SW480 (cell line): ENCODE results near the gene SUCNR1.
"Not testable (repeated sequence)": the region's sequence is repeated elsewhere in the genome, so short reads cannot be mapped to it uniquely, and the experiment has no call there.

ENCODE experiments used
- DNase-seq: peaks from one replicate; pipeline ENCODE4 v3.0.0-alpha.2; 2016; ENCODE audit warnings: low spot score

The SUCNR1 gene

GRCh38 chr3:151873398-151873797, at the start of gene SUCNR1:
Gene SUCNR1 (plus strand): TSS chr3:151873643. CDS start chr3:151879893, 6,250 bp downstream.
- no peak for DNase-seq

GRCh38 chr3:151827816-151828215, 45.6 kb upstream of the SUCNR1 start:
- no peak for DNase-seq

- no peak for DNase-seq
Measured at GRCh38 chr3:151835751-151836525, 37.5 kb upstream of the SUCNR1 start.

GRCh38 chr3:151837057-151837456, 36.4 kb upstream of the SUCNR1 start:
- peak; percentile 53 for DNase-seq

- peak; percentile 79 for DNase-seq
Measured at GRCh38 chr3:151838574-151839312, 34.7 kb upstream of the SUCNR1 start.

- DNase-seq, result no peak
Measured at GRCh38 chr3:151839313-151839631, 34.2 kb upstream of the SUCNR1 start.

GRCh38 chr3:151841801-151842200, 31.6 kb upstream of the SUCNR1 start:
- no peak for DNase-seq

GRCh38 chr3:151843275-151843674, 30.2 kb upstream of the SUCNR1 start:
- DNase-seq, result no peak

GRCh38 chr3:151845306-151845905, 28.0 kb upstream of the SUCNR1 start:
- DNase-seq, result no peak

GRCh38 chr3:151850065-151850464, 23.4 kb upstream of the SUCNR1 start:
- DNase-seq, result not testable (repeated sequence)

GRCh38 chr3:151852074-151852811, 21.2 kb upstream of the SUCNR1 start:
- DNase-seq, result no peak

- no peak for DNase-seq
Measured at GRCh38 chr3:151856118-151856517, 17.3 kb upstream of the SUCNR1 start.

- DNase-seq, result no peak
Measured at GRCh38 chr3:151856641-151857040, 16.8 kb upstream of the SUCNR1 start.

- no peak for DNase-seq
Measured at GRCh38 chr3:151859233-151859673, 14.2 kb upstream of the SUCNR1 start.

- no peak for DNase-seq
Measured at GRCh38 chr3:151859905-151860304, 13.5 kb upstream of the SUCNR1 start.

GRCh38 chr3:151863611-151864010, 9.8 kb upstream of the SUCNR1 start:
- DNase-seq, result no peak

- no peak for DNase-seq
Measured at GRCh38 chr3:151864423-151865101, 8.9 kb upstream of the SUCNR1 start.

- no peak for DNase-seq
Measured at GRCh38 chr3:151866711-151867410, 6.6 kb upstream of the SUCNR1 start.

GRCh38 chr3:151867666-151868065, 5.8 kb upstream of the SUCNR1 start:
- DNase-seq, result no peak

- DNase-seq, result no peak
Measured at GRCh38 chr3:151869181-151869580, 4.3 kb upstream of the SUCNR1 start.
